ENCODE data around the gene DIAPH3. TPM values are rescaled to one million over a fixed set of nuclear protein-coding genes. Genes with fewer than 3 reads are reported as not detected.

The DIAPH3 gene
- total and polyA plus RNA-seq, 10 donors: 0.07 to 4.1 (median 1.4) TPM

GRCh38 chr13:59743195-59743594 is 420.5 kb downstream of the DIAPH3 start:
- Histone ChIP-seq H3K36me3 (no peaks in the 10 kb centered on the region), H3K4me1 (no peaks in the 10 kb centered on the region), H3K9me3 (no peaks in the 10 kb centered on the region), H3K4me3 (no peak overlapping the region), H3K27ac (no peak overlapping the region), H3K27me3 (replicated peaks in 1 of 7) (no peaks in the 10 kb centered on the region)
- DNase-seq: no peak
- intact Hi-C loops (cut with DNase I; ENCODE audit: low total_unique reads): no loop called here
- 61 to 79% (median 67%) methylated on average over 3 of the region's 3 CpGs for WGBS, 5 donors
- TF ChIP-seq POLR2A (IDR thresholded peaks at IDR 0.05) (no peak), CTCF (IDR thresholded peaks at IDR 0.05 in 8 of 11, conservative IDR thresholded peaks at IDR 0.05 in 3 of 11) (no peak), POLR2AphosphoS5 (IDR thresholded peaks at IDR 0.05) (no peak)

GRCh38 chr13:59742467-59742866 is 421.3 kb downstream of the DIAPH3 start:
- TF ChIP-seq POLR2A (IDR thresholded peaks at IDR 0.05): no peak
- no peak for TF ChIP-seq CTCF (IDR thresholded peaks at IDR 0.05 in 8 of 11, conservative IDR thresholded peaks at IDR 0.05 in 3 of 11)
- no peak for TF ChIP-seq POLR2AphosphoS5 (IDR thresholded peaks at IDR 0.05)
- DNase-seq: no peak
- no peaks in the 10 kb centered on the region for H3K9me3 ChIP-seq
- no peaks in the 10 kb centered on the region for H3K4me1 ChIP-seq
- no peaks in the 10 kb centered on the region for H3K27me3 ChIP-seq (replicated peaks in 1 of 7)
- no peaks in the 10 kb centered on the region for H3K36me3 ChIP-seq
- no peak overlapping the region for H3K4me3 ChIP-seq
- intact Hi-C loops (cut with DNase I; ENCODE audit: low total_unique reads): no loop called here
- H3K27ac ChIP-seq: no peak overlapping the region

- intact Hi-C loops (cut with DNase I; ENCODE audit: low total_unique reads): no loop called here
- no peak overlapping the region for H3K4me3 ChIP-seq
Observed at GRCh38 chr13:59738921-59739320, 424.8 kb downstream of the DIAPH3 start.

GRCh38 chr13:59734393-59734792 is 429.3 kb downstream of the DIAPH3 start:
- Histone ChIP-seq H3K4me1 (no peaks in the 10 kb centered on the region), H3K27ac (no peak overlapping the region), H3K4me3 (no peak overlapping the region), H3K9me3 (no peaks in the 10 kb centered on the region), H3K27me3 (replicated peaks in 1 of 7) (no peaks in the 10 kb centered on the region), H3K36me3 (no peaks in the 10 kb centered on the region)
- WGBS, 5 donors: 55 to 68% (median 61%) methylated on average over 6 of the region's 6 CpGs
- DNase-seq: no peak
- intact Hi-C loops (cut with DNase I; ENCODE audit: low total_unique reads): no loop called here
- TF ChIP-seq POLR2A (IDR thresholded peaks at IDR 0.05): no peak

More at GRCh38 chr13:59738921-59739320, 424.8 kb downstream of the DIAPH3 start:
- H3K27ac ChIP-seq: no peak overlapping the region
- TF ChIP-seq POLR2AphosphoS5 (IDR thresholded peaks at IDR 0.05) (no peak), CTCF (IDR thresholded peaks at IDR 0.05 in 8 of 11, conservative IDR thresholded peaks at IDR 0.05 in 3 of 11) (no peak), POLR2A (IDR thresholded peaks at IDR 0.05) (no peak)
- H3K36me3 ChIP-seq: no peaks in the 10 kb centered on the region
- no peaks in the 10 kb centered on the region for H3K4me1 ChIP-seq
- DNase-seq: no peak
- no peaks in the 10 kb centered on the region for H3K27me3 ChIP-seq (replicated peaks in 1 of 7)
- 86 to 97% (median 92%) methylated on average over 5 of the region's 5 CpGs for WGBS, 5 donors
- H3K9me3 ChIP-seq: no peaks in the 10 kb centered on the region

- DNase-seq: no peak
- Histone ChIP-seq H3K36me3 (no peaks in the 10 kb centered on the region), H3K4me1 (no peaks in the 10 kb centered on the region), H3K27ac (no peak overlapping the region), H3K4me3 (no peak overlapping the region), H3K27me3 (replicated peaks in 1 of 7) (no peaks in the 10 kb centered on the region), H3K9me3 (no peaks in the 10 kb centered on the region)
- intact Hi-C loops (cut with DNase I; ENCODE audit: low total_unique reads): no loop called here
- TF ChIP-seq CTCF (IDR thresholded peaks at IDR 0.05 in 8 of 11, conservative IDR thresholded peaks at IDR 0.05 in 3 of 11) (no peak), POLR2AphosphoS5 (IDR thresholded peaks at IDR 0.05) (no peak), POLR2A (IDR thresholded peaks at IDR 0.05) (no peak)
- WGBS, 5 donors: 95 to 99% (median 96%) methylated on average over 2 of the region's 2 CpGs
Observed at GRCh38 chr13:59733744-59734143, 430.0 kb downstream of the DIAPH3 start.

All from spleen (tissue), 11 donors.